ENCODE measurements around the gene DNAJC30.

The DNAJC30 gene

DNA sequence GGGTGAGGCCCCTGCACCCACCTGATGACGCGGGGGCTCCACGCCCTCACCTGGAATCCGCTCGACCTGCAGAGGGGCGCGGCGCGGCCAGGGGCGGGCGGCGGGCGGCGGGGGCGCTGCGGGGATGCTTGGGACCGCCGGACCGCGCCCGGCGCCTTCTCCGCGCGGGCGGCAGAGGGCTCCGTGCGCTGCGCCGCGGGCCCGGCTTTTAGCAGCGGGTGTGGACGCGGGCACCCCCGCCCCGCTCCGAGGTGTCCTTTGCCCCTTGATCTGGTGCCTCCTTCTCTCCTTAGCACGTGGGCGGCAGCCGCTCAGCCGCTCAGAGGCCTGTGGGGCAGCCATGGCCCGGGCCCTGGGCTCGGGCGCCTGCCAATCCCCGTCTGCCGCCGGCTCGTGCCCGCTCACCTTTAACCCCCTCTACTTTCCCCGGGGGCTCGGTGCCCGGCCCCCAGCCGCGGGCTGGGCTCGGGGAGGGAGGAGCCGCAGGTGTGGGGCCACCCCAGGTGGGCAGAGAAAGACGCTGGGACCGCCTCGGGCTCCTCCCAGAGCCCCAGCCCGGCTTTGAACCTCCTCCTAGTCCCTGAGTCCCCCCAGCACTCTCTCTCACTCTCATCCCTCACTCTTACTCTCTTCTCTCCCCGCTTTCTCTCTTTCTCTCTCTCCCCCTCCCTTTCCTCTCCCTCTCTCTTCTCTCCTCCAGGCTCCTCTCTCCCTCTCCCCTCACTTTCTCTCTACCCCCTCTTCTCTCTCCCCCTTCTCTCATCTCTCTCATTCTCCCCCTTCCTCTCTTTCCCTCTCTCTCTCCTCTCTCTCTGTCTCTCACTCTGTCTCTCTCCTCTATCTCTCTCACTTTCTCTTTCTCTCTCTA is 35.3 kb downstream of the DNAJC30 start:
- H3K27ac Mint-ChIP-seq: peak overlapping the region; percentile 2 to 83
- peaks cover 15% of the 10 kb centered on the region for H3K36me3 Mint-ChIP-seq (ENCODE audit: insufficient read depth)

DNA sequence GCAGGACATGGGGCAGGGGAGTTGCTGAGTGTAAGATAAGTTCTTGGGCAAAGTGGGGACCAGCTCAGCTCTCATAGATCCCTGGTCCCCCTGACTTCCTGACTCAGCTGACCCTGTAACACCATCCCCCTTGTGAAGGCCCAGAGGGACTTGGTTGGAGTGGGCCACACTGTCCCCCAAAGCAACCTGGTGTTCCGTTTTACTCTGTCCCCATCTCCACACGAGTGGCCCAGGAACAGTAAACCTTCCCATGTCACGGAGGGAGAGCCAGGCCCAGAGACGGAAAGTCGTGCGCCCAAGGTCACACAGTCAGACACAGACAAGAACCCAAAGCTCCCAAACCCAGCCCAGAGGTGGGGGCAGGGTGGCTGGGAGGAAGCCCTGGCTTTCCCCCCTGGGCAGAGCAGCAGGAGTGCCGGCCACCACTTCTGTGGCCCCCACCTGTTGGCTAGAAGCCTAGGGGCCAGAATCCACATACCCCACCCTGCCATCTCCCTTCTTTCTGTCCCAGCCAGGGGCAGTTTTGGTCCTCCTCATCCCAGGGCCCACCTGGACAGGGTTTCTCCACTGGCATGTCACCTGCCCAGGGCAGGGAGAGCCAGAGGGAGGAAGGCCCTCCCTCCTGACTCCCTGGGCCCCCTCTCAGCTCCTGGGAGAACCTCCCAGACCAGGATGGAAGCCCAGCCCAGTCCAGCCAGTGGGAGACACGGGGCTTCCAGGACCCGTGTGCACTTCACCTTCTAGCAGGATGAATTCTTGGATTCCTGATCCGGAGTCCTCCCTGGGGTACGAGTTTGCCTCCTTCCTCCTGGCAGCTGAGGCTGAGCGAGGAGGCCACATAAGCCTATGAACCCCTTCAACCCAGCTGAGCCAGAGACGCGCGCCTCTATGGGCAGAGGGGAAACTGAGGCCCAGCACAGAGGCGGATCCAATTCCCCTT is 36.2 kb downstream of the DNAJC30 start:
- peaks cover 55 to 87% of the 10 kb centered on the region in 2 donors for H3K27me3 Mint-ChIP-seq
- peaks cover 15% of the 10 kb centered on the region for H3K36me3 Mint-ChIP-seq (ENCODE audit: insufficient read depth)
- no peak for ATAC-seq (replicated peaks)
- no peaks in the 10 kb centered on the region for H3K9me3 Mint-ChIP-seq
- DNase-seq: no peak
- peaks cover 6 to 18% of the 10 kb centered on the region in 2 donors for H3K4me1 Mint-ChIP-seq (ENCODE audit: low read depth in 2 of 2)
- H3K4me3 Mint-ChIP-seq: peak overlapping the region in 1 of 2 donors; percentile 17
- no peak overlapping the region for H3K27ac Mint-ChIP-seq

More for the DNA sequence above, 35.3 kb downstream of the DNAJC30 start:
- DNase-seq (peak; percentile 18 to 24 (median 18)), ATAC-seq (replicated peaks) (peak; percentile 88)
- Mint-ChIP-seq H3K4me1 (ENCODE audit: low read depth in 2 of 2) (peaks cover 6 to 18% of the 10 kb centered on the region in 2 donors), H3K9me3 (no peaks in the 10 kb centered on the region), H3K27me3 (peaks cover 63 to 92% of the 10 kb centered on the region in 2 donors), H3K4me3 (peak overlapping the region; percentile 50 to 81)

- peaks cover 6 to 18% of the 10 kb centered on the region in 2 donors for H3K4me1 Mint-ChIP-seq (ENCODE audit: low read depth in 2 of 2)
- no peak overlapping the region for H3K4me3 Mint-ChIP-seq
- peaks cover 44 to 73% of the 10 kb centered on the region in 2 donors for H3K27me3 Mint-ChIP-seq
- no peak overlapping the region for H3K27ac Mint-ChIP-seq
- DNase-seq (no peak), ATAC-seq (replicated peaks) (no peak)
- H3K9me3 Mint-ChIP-seq: no peaks in the 10 kb centered on the region
- H3K36me3 Mint-ChIP-seq (ENCODE audit: insufficient read depth): peaks cover 15% of the 10 kb centered on the region
These were observed 37.5 kb downstream of the DNAJC30 start for GRCh38 chr7:73645643-73646174.

- ATAC-seq (replicated peaks): no peak
- Mint-ChIP-seq H3K27me3 (peaks cover 39 to 64% of the 10 kb centered on the region in 2 donors), H3K27ac (no peak overlapping the region), H3K9me3 (no peaks in the 10 kb centered on the region), H3K36me3 (ENCODE audit: insufficient read depth) (peaks cover 15% of the 10 kb centered on the region), H3K4me1 (ENCODE audit: low read depth in 2 of 2) (peaks cover 6 to 18% of the 10 kb centered on the region in 2 donors), H3K4me3 (no peak overlapping the region)
- DNase-seq: no peak
These were observed 38.5 kb downstream of the DNAJC30 start for GRCh38 chr7:73644688-73645286.

- no peak overlapping the region for H3K27ac Mint-ChIP-seq
These were observed 40.4 kb downstream of the DNAJC30 start for GRCh38 chr7:73642834-73643233.

GRCh38 chr7:73638911-73639310 is 44.3 kb downstream of the DNAJC30 start:
- Mint-ChIP-seq H3K36me3 (ENCODE audit: insufficient read depth) (no peaks in the 10 kb centered on the region), H3K27me3 (peaks cover 33 to 51% of the 10 kb centered on the region in 2 donors), H3K27ac (peak overlapping the region in 1 of 2 donors; percentile 73), H3K4me1 (ENCODE audit: low read depth in 2 of 2) (no peaks in the 10 kb centered on the region), H3K4me3 (no peak overlapping the region), H3K9me3 (no peaks in the 10 kb centered on the region)
- DNase-seq: no peak
- no peak for ATAC-seq (replicated peaks)

More at GRCh38 chr7:73642834-73643233, 40.4 kb downstream of the DNAJC30 start:
- Mint-ChIP-seq H3K27me3 (peaks cover 24 to 59% of the 10 kb centered on the region in 2 donors), H3K9me3 (no peaks in the 10 kb centered on the region), H3K4me1 (ENCODE audit: low read depth in 2 of 2) (no peaks in the 10 kb centered on the region), H3K36me3 (ENCODE audit: insufficient read depth) (no peaks in the 10 kb centered on the region), H3K4me3 (no peak overlapping the region)
- ATAC-seq (replicated peaks): no peak
- no peak for DNase-seq

- Mint-ChIP-seq H3K9me3 (no peaks in the 10 kb centered on the region), H3K4me1 (ENCODE audit: low read depth in 2 of 2) (no peaks in the 10 kb centered on the region), H3K4me3 (no peak overlapping the region), H3K27ac (no peak overlapping the region), H3K36me3 (ENCODE audit: insufficient read depth) (no peaks in the 10 kb centered on the region), H3K27me3 (peaks cover 59 to 65% of the 10 kb centered on the region in 2 donors)
- no peak for ATAC-seq (replicated peaks)
- no peak for DNase-seq
These were observed 47.6 kb downstream of the DNAJC30 start for GRCh38 chr7:73635428-73636200.

- no peak for DNase-seq
- H3K27me3 Mint-ChIP-seq: peaks cover 68 to 69% of the 10 kb centered on the region in 2 donors
- H3K27ac Mint-ChIP-seq: no peak overlapping the region
- no peak for ATAC-seq (replicated peaks)
- no peaks in the 10 kb centered on the region for H3K9me3 Mint-ChIP-seq
- H3K4me3 Mint-ChIP-seq: no peak overlapping the region
- H3K36me3 Mint-ChIP-seq (ENCODE audit: insufficient read depth): no peaks in the 10 kb centered on the region
- no peaks in the 10 kb centered on the region for H3K4me1 Mint-ChIP-seq (ENCODE audit: low read depth in 2 of 2)
These were observed 49.4 kb downstream of the DNAJC30 start for GRCh38 chr7:73633844-73634243.

DNA sequence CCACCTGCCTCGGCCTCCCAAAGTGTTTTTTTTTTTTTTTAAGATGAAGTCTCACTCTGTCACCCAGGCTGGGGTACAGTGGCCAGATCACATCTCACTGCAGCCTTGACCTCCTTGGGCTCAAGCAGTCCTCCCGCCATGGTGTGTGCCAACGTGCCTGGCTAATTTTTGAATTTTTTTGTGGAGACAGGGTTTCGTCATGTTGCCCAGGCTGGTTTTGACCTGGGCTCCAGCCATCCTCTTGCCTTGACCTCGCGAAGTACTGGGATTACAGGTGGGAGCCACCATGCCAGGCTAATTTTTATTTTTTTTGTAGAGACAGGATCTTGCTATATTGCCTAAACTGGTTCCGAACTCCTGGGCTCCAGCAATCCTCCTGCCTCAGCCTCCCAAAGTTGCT is 49.9 kb downstream of the DNAJC30 start:
- ATAC-seq (replicated peaks) (no peak), DNase-seq (no peak)
- Mint-ChIP-seq H3K4me1 (ENCODE audit: low read depth in 2 of 2) (no peaks in the 10 kb centered on the region), H3K9me3 (no peaks in the 10 kb centered on the region), H3K27ac (no peak overlapping the region), H3K36me3 (ENCODE audit: insufficient read depth) (no peaks in the 10 kb centered on the region), H3K4me3 (no peak overlapping the region), H3K27me3 (peaks cover 68 to 74% of the 10 kb centered on the region in 2 donors)

DNA sequence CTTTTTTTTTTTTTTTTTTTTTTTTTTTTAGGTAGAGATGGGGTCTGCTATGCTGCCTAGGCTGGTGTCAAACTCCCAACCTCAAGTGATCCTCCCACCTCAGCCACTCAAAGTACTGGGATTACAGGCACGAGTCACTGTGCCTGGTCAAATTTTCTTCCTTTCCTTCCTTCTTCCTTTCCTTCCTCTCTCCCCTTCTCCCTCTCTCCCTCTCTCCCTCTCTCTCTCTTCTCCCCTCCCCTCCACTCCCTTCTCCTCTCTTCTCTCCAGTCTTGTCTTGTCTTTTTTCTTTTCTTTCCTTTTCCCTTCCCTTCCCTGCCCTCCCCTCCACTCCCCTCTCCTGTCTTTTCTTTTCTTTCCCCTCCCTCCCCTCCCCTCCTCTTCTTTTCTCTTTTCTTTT is 51.7 kb downstream of the DNAJC30 start:
- ATAC-seq (replicated peaks) (no peak), DNase-seq (no peak)
- Mint-ChIP-seq H3K27me3 (peaks cover 69 to 71% of the 10 kb centered on the region in 2 donors), H3K36me3 (ENCODE audit: insufficient read depth) (no peaks in the 10 kb centered on the region), H3K27ac (no peak overlapping the region), H3K9me3 (no peaks in the 10 kb centered on the region), H3K4me1 (ENCODE audit: low read depth in 2 of 2) (no peaks in the 10 kb centered on the region), H3K4me3 (no peak overlapping the region)
